Ishikawa (cell line): ENCODE measurements around the gene ZNF548.

Experiments
- CEBPB ChIP-seq: IDR thresholded peaks from 2 replicates; pipeline ENCODE4 v1.6.1; 2012
- EGR1 ChIP-seq: IDR thresholded peaks from 2 replicates; pipeline ENCODE4 v1.6.1; 2012
- EP300 ChIP-seq: IDR thresholded peaks from 2 replicates; pipeline ENCODE4 v1.6.1; 2012; ENCODE audit warnings: borderline replicate concordance
- MAX ChIP-seq: IDR thresholded peaks from 2 replicates; pipeline ENCODE4 v1.6.1; 2012
- RAD21 ChIP-seq: IDR thresholded peaks from 2 replicates; pipeline ENCODE4 v1.6.1; 2012; ENCODE audit warnings: low read depth
- REST ChIP-seq: IDR thresholded peaks from 2 replicates; pipeline ENCODE4 v1.6.1; 2012; ENCODE audit warnings: low read depth, mild to moderate bottlenecking
- TAF1 ChIP-seq: IDR thresholded peaks from 2 replicates; pipeline ENCODE4 v1.6.1; 2012; ENCODE audit warnings: low read depth, mild to moderate bottlenecking
- TCF12 ChIP-seq: IDR thresholded peaks from 2 replicates; pipeline ENCODE4 v1.6.1; 2012; ENCODE audit warnings: low read depth
- TEAD4 ChIP-seq: IDR thresholded peaks from 2 replicates; pipeline ENCODE4 v1.6.1; 2012

GRCh38 chr19:57357406-57357805 is 32.2 kb upstream of the ZNF548 start:
- TF ChIP-seq REST (no peak), TAF1 (no peak), CEBPB (no peak), RAD21 (no peak), EGR1 (no peak), MAX (no peak), TEAD4 (no peak), EP300 (no peak), TCF12 (no peak)
